GM12873 (cell line): ENCODE results near the gene MAD1L1.

ENCODE experiments used
- TF ChIP-seq, protein P1 (sequence below): IDR thresholded peaks from 2 replicates; pipeline ENCODE4 v1.5.1; 2012; ENCODE audit warnings: low read depth, mild to moderate bottlenecking, moderate library complexity, low read length, control low read depth; ENCODE audit not compliant: insufficient read depth; ENCODE audit errors: missing control alignments

MAD1L1 gene

DNA sequence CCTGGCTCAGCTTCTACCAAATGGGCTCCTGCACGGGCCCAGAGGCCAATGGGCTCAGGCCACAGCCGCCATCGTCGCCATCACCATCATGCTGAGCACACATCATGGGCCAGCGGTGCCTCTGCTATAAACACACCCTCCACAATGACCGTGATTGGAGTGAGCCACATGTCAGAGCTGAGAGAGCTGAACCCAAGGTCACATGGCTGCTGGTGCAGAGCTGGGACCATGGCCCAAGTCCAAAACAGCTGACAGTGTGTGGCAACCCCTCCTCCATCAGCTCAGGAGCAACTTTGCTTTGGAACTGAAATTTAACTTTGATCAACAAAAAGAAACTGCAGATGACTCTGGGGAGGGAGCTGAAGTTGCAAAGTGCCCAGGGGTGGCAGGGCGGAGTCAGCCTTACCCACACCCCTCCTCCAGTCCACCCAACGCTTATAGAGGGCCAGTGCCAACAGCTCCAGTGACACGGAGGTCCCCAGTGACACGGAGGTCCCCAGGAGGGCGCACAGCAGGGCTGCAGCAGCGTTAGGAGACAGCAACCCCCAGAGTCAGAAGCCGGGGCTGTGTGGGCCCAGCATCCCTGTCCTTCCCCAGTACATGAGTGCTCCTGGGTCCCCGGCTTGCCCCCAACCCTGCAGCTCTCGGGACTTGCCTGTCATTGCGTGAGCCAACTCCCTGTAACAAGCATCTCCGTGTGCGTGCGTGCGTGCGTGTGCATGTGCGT is 313.0 kb downstream of the MAD1L1 start:
- TF ChIP-seq, protein P1, sequence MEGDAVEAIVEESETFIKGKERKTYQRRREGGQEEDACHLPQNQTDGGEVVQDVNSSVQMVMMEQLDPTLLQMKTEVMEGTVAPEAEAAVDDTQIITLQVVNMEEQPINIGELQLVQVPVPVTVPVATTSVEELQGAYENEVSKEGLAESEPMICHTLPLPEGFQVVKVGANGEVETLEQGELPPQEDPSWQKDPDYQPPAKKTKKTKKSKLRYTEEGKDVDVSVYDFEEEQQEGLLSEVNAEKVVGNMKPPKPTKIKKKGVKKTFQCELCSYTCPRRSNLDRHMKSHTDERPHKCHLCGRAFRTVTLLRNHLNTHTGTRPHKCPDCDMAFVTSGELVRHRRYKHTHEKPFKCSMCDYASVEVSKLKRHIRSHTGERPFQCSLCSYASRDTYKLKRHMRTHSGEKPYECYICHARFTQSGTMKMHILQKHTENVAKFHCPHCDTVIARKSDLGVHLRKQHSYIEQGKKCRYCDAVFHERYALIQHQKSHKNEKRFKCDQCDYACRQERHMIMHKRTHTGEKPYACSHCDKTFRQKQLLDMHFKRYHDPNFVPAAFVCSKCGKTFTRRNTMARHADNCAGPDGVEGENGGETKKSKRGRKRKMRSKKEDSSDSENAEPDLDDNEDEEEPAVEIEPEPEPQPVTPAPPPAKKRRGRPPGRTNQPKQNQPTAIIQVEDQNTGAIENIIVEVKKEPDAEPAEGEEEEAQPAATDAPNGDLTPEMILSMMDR = no peak

DNA sequence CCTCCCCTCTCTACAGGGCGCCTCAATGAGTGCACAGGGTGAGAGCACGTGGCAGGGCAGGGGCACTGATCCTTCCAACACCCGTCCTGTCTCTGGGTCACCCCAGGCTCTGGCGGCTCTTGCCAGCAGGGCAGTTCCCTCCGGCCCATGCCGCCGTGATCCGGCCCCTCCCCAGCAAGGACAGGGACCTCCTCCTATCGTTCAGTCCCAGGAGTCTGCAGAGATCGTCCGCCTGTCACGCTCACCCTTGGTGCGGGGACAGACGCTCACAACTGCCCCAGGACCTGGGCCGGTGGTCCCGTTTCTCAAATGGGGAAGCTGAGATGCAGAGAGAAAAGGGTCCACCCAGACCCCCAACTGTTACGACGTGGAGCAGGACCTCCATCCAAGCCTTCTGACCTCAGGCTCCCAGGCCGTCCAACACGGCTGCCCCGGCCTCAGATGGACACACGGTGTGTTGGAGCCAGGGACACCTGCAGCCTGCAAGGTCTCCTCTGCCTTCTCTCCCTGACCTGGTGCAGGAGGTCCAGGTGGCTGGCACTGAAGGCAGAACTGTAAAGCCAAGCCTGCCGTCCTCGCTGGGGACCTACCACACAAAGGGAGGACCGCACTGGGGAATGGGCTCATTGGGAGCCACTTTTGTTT is 313.7 kb downstream of the MAD1L1 start:
- TF ChIP-seq, protein P1 = no peak

DNA sequence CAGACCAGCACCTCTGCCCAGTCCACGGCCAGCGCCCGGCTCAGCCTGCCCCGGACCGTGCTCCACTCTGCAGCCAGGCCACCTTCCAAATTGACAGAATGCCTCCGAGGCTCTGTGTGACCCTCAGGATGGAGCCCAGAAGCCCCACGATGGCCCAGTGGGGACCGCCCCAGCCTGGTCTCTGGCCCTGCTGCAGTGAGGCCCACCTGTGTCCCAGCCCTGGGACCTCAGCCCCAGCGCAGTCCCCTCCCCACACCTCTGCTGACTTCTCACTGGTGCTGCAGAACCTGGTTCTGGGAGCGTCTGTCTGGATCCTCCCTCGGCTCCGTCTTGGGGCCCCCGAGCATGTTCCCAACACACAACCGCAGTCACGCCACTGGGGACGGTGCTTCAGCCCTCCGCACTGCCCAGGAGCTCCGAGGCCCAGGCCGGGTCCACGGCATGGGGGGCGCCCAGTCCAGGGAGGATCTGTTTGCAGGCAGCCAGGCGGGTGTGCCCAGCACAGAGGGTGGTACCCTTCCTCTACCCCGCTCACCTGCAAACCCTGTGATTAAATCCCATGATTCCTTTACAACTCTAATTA is 314.6 kb downstream of the MAD1L1 start:
- TF ChIP-seq, protein P1 = no peak

DNA sequence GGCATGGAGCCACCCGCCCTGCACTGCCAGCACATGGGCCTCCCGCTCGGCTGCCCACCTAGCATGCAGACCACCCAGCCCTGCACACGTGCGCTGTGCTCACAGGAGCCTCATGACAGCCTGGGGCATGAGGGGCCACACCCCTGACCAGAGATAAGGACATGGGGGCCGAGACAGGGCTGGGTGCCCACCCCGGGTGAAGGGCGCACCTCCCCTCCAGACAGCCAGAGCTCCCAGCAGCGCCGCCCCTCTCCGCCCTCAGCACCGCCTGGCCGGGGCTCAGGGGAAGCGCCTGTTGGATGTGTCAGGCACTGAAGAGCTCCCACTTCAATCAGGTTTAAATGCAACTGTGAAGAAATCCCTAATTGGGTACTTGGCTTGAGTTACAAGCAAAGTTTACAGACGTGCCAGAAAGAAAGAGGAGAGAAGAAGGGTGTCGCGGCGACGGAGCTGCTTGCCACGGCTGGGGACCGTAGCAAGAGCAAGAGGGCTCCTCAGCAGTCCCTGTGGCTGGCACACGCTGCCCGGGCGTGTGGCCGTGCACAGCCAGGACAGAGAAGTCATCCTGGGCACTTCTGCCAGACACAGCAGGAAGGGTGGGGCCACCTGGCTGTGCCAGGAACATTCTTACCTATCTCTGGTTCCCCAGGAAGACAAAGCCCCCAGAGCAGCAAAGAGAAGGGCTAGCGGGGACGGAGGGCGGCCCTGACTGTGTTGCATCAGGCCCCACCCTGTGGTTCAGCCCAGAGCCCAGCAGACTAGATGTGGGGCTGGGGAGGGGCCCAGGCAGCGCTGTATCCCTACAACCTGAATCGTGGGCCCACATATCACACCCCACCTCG is 315.3 kb downstream of the MAD1L1 start:
- TF ChIP-seq, protein P1 = no peak

DNA sequence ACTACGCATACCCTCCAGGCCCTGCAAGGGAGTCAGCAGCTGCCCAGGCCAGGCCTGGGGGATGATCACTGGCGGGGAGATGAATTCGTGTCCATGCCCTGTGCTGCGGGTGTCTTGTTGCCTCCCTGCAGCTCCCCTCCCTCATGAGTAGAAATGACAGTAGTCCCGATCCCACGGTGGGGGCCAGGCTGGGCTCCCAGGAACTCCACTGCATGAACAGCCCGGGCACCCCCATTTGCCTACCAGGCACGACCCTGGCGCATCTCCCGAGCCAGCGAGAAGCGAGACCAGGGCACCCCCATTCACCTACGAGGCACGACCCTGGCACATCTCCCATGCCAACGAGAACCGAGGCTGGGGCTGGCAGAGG is 316.2 kb downstream of the MAD1L1 start:
- TF ChIP-seq, protein P1 = no peak

DNA sequence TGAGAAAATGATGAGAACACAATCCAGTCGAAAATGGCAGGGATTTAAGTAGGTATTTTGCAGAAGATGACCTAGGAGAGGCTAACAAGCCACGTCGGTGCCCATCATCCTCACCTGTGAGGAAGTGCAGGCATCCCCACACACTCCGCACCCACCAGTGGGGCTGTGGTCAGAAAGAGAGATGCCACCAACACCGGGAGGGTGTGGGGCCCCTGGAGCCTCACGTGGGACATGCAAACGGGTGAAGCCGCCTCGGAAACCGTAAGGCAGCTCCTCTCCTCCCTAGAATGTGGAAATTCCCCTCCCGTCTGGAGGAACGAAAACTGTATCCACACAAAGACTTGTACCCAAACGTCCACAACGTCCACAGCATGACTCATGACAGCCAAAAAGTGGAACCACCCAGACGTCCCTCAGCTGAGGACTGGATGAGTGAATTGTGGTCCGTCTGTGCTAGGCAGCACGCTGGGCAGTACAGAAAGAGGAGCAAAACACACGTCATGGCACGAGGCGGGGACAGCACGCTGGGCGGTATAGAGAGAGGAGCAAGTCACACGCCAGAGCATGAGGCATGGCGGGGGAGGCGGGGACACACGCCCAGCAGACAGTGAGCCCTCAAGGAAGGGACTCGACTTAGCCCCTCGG is 316.7 kb downstream of the MAD1L1 start:
- TF ChIP-seq, protein P1 = no peak

DNA sequence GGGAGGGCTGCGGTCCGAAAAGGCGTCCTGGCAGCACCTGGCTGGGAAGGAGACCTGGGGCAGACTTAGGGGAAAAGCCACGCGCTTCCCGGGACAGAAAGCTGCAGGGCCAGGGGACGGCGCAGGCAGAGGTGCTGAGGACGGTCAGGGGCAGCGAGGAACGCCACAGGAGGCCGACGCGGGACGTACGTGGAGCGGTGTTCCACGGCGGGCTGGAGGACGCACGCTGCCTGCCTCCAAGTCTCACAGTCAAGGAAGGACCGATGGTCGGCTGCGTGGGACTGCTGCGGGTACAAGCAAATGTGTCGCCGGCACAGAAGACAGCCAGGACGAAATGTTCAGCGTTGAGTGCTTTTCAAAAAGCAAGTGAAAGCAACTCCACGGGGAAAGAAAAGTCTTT is 317.4 kb downstream of the MAD1L1 start:
- TF ChIP-seq, protein P1 = no peak
